Lung (tissue), 12 donors: ENCODE data around the gene SRPK2. TPM values are rescaled to one million over a fixed set of nuclear protein-coding genes. Genes with fewer than 3 reads are reported as not detected.

Source experiments
- ATAC-seq: fragments of 200-7000 bp; cut with Tn5 transposase; one replicate; pipeline ENCODE4 v1.9.1; 2020; ENCODE audit warnings: moderate number of reproducible peaks; ENCODE audit not compliant: insufficient read depth, low FRiP score
- DNase-seq, 3 donors: peaks; one replicate each; pipeline ENCODE4 v3.0.0-alpha.2; 2013 to 2017
- H3K27ac ChIP-seq, 2 donors: one replicate each; pipeline ENCODE4 v1.5.1; 2013; ENCODE audit warnings: mild to moderate bottlenecking in 2 of 2, moderate library complexity in 2 of 2, control low read depth in 1 of 2, inconsistent platforms in 1 of 2, low read depth in 1 of 2, low read length in 1 of 2
- H3K27me3 ChIP-seq, 3 donors: one replicate each; pipeline ENCODE4 v1.5.1; 2013; ENCODE audit warnings: low read length in 2 of 3; ENCODE audit not compliant: control insufficient read depth in 3 of 3, insufficient read depth in 3 of 3
- H3K36me3 ChIP-seq, 4 donors: one replicate each; pipeline ENCODE4 v1.5.1; 2013; ENCODE audit warnings: low read length in 4 of 4, mild to moderate bottlenecking in 1 of 4, moderate library complexity in 1 of 4; ENCODE audit not compliant: control insufficient read depth in 4 of 4, insufficient read depth in 4 of 4
- H3K4me1 ChIP-seq, 5 donors: one replicate each; pipeline ENCODE4 v1.5.1; 2013; ENCODE audit warnings: low read length in 5 of 5, mild to moderate bottlenecking in 2 of 5, moderate library complexity in 1 of 5; ENCODE audit not compliant: control insufficient read depth in 5 of 5, insufficient read depth in 5 of 5
- H3K4me3 ChIP-seq: one replicate; pipeline ENCODE4 v1.5.1; 2013; ENCODE audit warnings: mild to moderate bottlenecking, control low read depth, moderate library complexity
- H3K9ac ChIP-seq, 2 donors: one replicate each; pipeline ENCODE4 v1.5.1; 2013; ENCODE audit warnings: low read length in 2 of 2, control low read depth in 1 of 2; ENCODE audit not compliant: insufficient read depth in 1 of 2
- H3K9me3 ChIP-seq, 4 donors: one replicate each; pipeline ENCODE4 v1.5.1; 2013; ENCODE audit warnings: low read length in 3 of 4, mild to moderate bottlenecking in 1 of 4, moderate library complexity in 1 of 4; ENCODE audit not compliant: control insufficient read depth in 4 of 4, insufficient read depth in 3 of 4
- WGBS, 2 donors: extraction: QIAGEN DNeasy Blood & Tissue Kit; methylation state at CpG; one replicate each; pipeline ENCODE4 v1.1.7; 2013; 5-methylcytosine and 5-hydroxymethylcytosine counted together
- polyA plus RNA-seq, 2 donors: library from polyadenylated mRNA; stranded (reverse); fragments of 200-250 nt; gene quantifications; one replicate each; pipeline ENCODE4 v1.2.1, GENCODE V29; 2013
- total RNA-seq, 2 donors: library from RNA; depleted of rRNA in 1 of 2; stranded (reverse); fragments of >200 nt in 1 of 2; gene quantifications; one replicate each; pipeline ENCODE4 v1.2.1, GENCODE V29; 2014 to 2021
- TF ChIP-seq, protein P1 (sequence below): IDR thresholded peaks from 2 replicates; pipeline ENCODE4 v1.5.1; 2012; ENCODE audit warnings: mild to moderate bottlenecking; ENCODE audit errors: control extremely low read depth, extremely low read depth
- donor health status: control.
- donor health status: control.
- donor health status: Bipolar disorder and iron deficiency.
- donor health status: healthy.
- donor health status: DM: yes; HTN: yes; CAD: no.

SRPK2 gene
- total and polyA plus RNA-seq, 4 donors = 10.8 to 71.2 (median 23.2) TPM

DNA sequence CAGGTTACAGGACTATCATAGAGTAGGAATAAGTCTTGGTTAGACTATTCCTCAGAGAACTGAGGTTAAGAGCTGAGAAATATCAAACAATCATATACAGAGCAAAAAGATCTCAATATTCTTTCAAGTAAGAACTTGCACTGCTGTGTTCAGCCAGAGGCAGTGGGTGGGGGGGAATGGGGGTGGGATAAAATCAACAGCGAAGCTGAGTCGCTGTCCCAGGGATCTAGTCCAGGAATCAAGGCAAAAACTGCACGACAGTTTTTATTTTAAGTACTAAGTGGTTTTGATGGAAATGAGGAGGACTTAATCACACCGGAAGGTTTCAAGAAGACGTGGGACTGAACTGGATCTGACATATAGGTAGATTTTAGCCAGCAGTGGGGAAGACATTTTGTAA is 159.1 kb downstream of the SRPK2 start:
- WGBS, 2 donors = 88 to 92% methylated on average over 5 of the region's 5 CpGs
- Histone ChIP-seq H3K9ac (no peak overlapping the region), H3K27me3 (no peaks in the 10 kb centered on the region), H3K9me3 (no peaks in the 10 kb centered on the region), H3K4me1 (peaks cover 0 to 6% (median 1%) of the 10 kb centered on the region in 5 donors), H3K4me3 (no peak overlapping the region), H3K27ac (no peak overlapping the region), H3K36me3 (peaks cover 0 to 4% (median 1%) of the 10 kb centered on the region in 4 donors)
- no peak for DNase-seq
- no peak for ATAC-seq
- TF ChIP-seq, protein P1, sequence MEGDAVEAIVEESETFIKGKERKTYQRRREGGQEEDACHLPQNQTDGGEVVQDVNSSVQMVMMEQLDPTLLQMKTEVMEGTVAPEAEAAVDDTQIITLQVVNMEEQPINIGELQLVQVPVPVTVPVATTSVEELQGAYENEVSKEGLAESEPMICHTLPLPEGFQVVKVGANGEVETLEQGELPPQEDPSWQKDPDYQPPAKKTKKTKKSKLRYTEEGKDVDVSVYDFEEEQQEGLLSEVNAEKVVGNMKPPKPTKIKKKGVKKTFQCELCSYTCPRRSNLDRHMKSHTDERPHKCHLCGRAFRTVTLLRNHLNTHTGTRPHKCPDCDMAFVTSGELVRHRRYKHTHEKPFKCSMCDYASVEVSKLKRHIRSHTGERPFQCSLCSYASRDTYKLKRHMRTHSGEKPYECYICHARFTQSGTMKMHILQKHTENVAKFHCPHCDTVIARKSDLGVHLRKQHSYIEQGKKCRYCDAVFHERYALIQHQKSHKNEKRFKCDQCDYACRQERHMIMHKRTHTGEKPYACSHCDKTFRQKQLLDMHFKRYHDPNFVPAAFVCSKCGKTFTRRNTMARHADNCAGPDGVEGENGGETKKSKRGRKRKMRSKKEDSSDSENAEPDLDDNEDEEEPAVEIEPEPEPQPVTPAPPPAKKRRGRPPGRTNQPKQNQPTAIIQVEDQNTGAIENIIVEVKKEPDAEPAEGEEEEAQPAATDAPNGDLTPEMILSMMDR = no peak

DNA sequence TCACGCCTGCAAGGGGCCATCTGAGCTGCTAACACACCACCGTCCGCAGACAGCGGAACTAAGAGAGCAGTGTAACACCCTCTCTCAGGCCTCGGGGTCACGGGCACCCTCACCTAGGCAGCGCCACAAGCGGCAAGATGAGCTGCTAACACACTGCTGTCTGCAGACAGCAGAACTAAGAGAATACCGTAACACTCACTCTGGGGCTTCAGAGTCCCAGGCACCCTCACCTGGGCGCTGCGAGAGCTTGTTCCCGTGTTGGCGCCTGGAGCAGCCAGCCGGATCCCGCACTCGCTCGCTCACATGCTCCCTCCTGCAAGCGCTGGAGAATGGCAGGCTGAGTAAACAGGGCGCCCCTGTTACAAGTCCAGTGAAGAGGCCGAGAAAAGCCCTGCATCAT is 160.2 kb downstream of the SRPK2 start:
- H3K9me3 ChIP-seq = no peaks in the 10 kb centered on the region
- peaks cover 0 to 4% (median 1%) of the 10 kb centered on the region in 4 donors for H3K36me3 ChIP-seq
- WGBS, 2 donors = 93 to 96% methylated on average over 20 of the region's 20 CpGs
- no peak overlapping the region for H3K9ac ChIP-seq
- no peaks in the 10 kb centered on the region for H3K27me3 ChIP-seq
- no peak for DNase-seq
- peaks cover 0 to 6% (median 0%) of the 10 kb centered on the region in 5 donors for H3K4me1 ChIP-seq
- TF ChIP-seq, protein P1 = no peak
- no peak for ATAC-seq
- no peak overlapping the region for H3K27ac ChIP-seq
- H3K4me3 ChIP-seq = no peak overlapping the region

DNA sequence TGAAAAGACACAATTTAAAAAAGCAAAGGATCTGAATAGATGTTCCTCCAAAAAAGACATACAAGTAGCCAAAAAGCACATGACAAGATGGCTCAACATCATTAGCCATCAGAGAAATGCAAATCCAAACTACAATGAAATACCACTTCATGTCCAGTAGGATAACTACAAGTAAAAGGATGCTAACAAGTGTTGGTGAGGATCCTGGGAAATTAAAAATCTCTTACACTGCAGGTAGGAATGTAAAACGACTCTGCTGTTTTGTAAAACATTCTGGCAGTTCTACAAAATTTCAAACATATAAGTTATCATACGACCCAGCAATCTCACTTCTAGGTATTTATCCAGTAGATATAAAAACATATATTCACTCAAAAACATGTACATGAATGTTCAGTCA is 161.3 kb downstream of the SRPK2 start:
- Histone ChIP-seq H3K4me3 (no peak overlapping the region), H3K27ac (no peak overlapping the region), H3K27me3 (no peaks in the 10 kb centered on the region), H3K4me1 (peaks cover 0 to 8% (median 0%) of the 10 kb centered on the region in 5 donors), H3K9me3 (no peaks in the 10 kb centered on the region), H3K9ac (no peak overlapping the region), H3K36me3 (peaks cover 0 to 4% (median 1%) of the 10 kb centered on the region in 4 donors)
- WGBS, 2 donors = 95 to 96% methylated on average over 2 of the region's 2 CpGs
- TF ChIP-seq, protein P1 = no peak
- DNase-seq (no peak), ATAC-seq (no peak)
